Measurements from ENCODE around the gene BPIFA3.

DNA sequence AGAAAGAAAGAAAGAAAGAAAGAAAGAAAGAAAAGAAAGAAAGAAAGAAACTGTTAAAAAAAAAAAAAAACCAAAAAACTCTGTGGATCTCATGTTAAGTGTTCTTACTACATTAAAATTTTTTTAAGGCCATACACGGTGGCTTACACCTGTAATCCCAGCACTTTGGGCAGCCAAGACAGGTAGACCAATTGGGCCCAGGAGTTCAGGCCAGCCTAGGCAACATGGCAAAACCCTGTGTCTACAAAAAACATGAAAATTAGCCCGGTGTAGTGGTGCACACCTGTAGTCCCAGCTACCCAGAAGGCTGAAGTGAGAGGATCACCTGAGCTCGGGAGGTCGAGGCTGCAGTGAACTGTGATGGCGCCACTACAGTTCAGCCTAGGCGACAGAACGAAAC is 14.1 kb downstream of the BPIFA3 start:
- no peak for TF ChIP-seq CTCF (conservative IDR thresholded peaks at IDR 0.05; ENCODE audit: low read depth in 2 of 2)
- TF ChIP-seq, protein P1, sequence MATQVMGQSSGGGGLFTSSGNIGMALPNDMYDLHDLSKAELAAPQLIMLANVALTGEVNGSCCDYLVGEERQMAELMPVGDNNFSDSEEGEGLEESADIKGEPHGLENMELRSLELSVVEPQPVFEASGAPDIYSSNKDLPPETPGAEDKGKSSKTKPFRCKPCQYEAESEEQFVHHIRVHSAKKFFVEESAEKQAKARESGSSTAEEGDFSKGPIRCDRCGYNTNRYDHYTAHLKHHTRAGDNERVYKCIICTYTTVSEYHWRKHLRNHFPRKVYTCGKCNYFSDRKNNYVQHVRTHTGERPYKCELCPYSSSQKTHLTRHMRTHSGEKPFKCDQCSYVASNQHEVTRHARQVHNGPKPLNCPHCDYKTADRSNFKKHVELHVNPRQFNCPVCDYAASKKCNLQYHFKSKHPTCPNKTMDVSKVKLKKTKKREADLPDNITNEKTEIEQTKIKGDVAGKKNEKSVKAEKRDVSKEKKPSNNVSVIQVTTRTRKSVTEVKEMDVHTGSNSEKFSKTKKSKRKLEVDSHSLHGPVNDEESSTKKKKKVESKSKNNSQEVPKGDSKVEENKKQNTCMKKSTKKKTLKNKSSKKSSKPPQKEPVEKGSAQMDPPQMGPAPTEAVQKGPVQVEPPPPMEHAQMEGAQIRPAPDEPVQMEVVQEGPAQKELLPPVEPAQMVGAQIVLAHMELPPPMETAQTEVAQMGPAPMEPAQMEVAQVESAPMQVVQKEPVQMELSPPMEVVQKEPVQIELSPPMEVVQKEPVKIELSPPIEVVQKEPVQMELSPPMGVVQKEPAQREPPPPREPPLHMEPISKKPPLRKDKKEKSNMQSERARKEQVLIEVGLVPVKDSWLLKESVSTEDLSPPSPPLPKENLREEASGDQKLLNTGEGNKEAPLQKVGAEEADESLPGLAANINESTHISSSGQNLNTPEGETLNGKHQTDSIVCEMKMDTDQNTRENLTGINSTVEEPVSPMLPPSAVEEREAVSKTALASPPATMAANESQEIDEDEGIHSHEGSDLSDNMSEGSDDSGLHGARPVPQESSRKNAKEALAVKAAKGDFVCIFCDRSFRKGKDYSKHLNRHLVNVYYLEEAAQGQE (IDR thresholded peaks at IDR 0.05; ENCODE audit: unreplicated experiment): no peak
- TF ChIP-seq CREB1 (CRISPR knock-in tag; IDR thresholded peaks at IDR 0.05; ENCODE audit: low read depth): no peak
- TF ChIP-seq EZH2 (IDR thresholded peaks at IDR 0.05; ENCODE audit: low read depth, unreplicated experiment): no peak
- no peak for TF ChIP-seq POLR2AphosphoS5 (IDR thresholded peaks at IDR 0.05; ENCODE audit: low read depth)
- TF ChIP-seq EZH2phosphoT487 (IDR thresholded peaks at IDR 0.05; ENCODE audit: unreplicated experiment): no peak
- TF ChIP-seq ETS1 (IDR thresholded peaks at IDR 0.05): no peak
- TF ChIP-seq JUNB (IDR thresholded peaks at IDR 0.05; ENCODE audit: unreplicated experiment): no peak
- TF ChIP-seq ZNF462 (CRISPR knock-in tag; IDR thresholded peaks at IDR 0.05): no peak
